Loucy (cell line): Measurements from ENCODE around the gene GADL1.

ENCODE experiments used
- H2AFZ ChIP-seq: fragments of 200-600 bp; sonication (generic); 2 replicates; pipeline ENCODE4 v1.6.0; 2016; ENCODE audit warnings: antibody characterized with exemption, mild to moderate bottlenecking, low read length, moderate library complexity
- H3F3A ChIP-seq: fragments of 200-600 bp; 2 replicates; pipeline ENCODE4 v1.6.0; 2016; ENCODE audit warnings: antibody characterized with exemption, low read depth, mild to moderate bottlenecking
- H3K27me3 ChIP-seq: fragments of 200-600 bp; sonication (generic); 2 replicates; pipeline ENCODE4 v1.6.1; 2014; ENCODE audit warnings: low read length, mild to moderate bottlenecking; ENCODE audit not compliant: insufficient read depth, poor library complexity, severe bottlenecking
- H3K36me3 ChIP-seq: fragments of 200-600 bp; sonication (generic); 2 replicates; pipeline ENCODE4 v1.6.1; 2016; ENCODE audit warnings: low read length; ENCODE audit not compliant: insufficient read depth
- H3K4me1 ChIP-seq: fragments of 200-600 bp; sonication (generic); 2 replicates; pipeline ENCODE4 v1.5.1; 2014; ENCODE audit warnings: low read length, mild to moderate bottlenecking; ENCODE audit not compliant: insufficient read depth, poor library complexity, severe bottlenecking
- H3K4me2 ChIP-seq: fragments of 200-600 bp; sonication (generic); 2 replicates; pipeline ENCODE4 v1.6.0; 2014; ENCODE audit warnings: antibody characterized with exemption, low read length, low read depth, mild to moderate bottlenecking; ENCODE audit not compliant: poor library complexity, severe bottlenecking
- H3K4me3 ChIP-seq: fragments of 200-600 bp; sonication (generic); 2 replicates; pipeline ENCODE4 v1.5.1; 2014; ENCODE audit warnings: low read length, mild to moderate bottlenecking, mixed read lengths; ENCODE audit not compliant: poor library complexity, severe bottlenecking
- H3K79me2 ChIP-seq: fragments of 200-600 bp; sonication (generic); 2 replicates; pipeline ENCODE4 v1.6.1; 2014; ENCODE audit warnings: low read length; ENCODE audit not compliant: insufficient read depth
- H3K9ac ChIP-seq: fragments of 200-600 bp; sonication (generic); 2 replicates; pipeline ENCODE4 v1.6.0; 2014; ENCODE audit warnings: mild to moderate bottlenecking, low read depth, low read length, moderate library complexity; ENCODE audit not compliant: poor library complexity, severe bottlenecking
- H3K9me2 ChIP-seq: fragments of 200-600 bp; sonication (generic); replicated peaks from 2 replicates; pipeline ENCODE4 v1.6.1; 2016; ENCODE audit warnings: low read depth, low read length, mixed read lengths
- H3K9me3 ChIP-seq: fragments of 200-600 bp; sonication (generic); 2 replicates; pipeline ENCODE4 v1.6.1; 2014; ENCODE audit warnings: mild to moderate bottlenecking, antibody characterized with exemption, low read length, low read depth; ENCODE audit not compliant: insufficient read depth
- H4K20me1 ChIP-seq: fragments of 200-600 bp; sonication (generic); 2 replicates; pipeline ENCODE4 v1.6.0; 2014; ENCODE audit warnings: antibody characterized with exemption, low read length, mild to moderate bottlenecking; ENCODE audit not compliant: insufficient read depth, poor library complexity, severe bottlenecking
- EZH2phosphoT487 ChIP-seq: fragments of 200-600 bp; IDR thresholded peaks from 2 replicates; pipeline ENCODE4 v1.6.1; 2018; ENCODE audit warnings: antibody characterized with exemption, mild to moderate bottlenecking, moderate library complexity, borderline replicate concordance
- TF ChIP-seq, protein P1 (sequence below): fragments of 200-600 bp; sonication (generic); conservative IDR thresholded peaks from 2 replicates; pipeline ENCODE4 v1.5.1; 2014; ENCODE audit warnings: mild to moderate bottlenecking, antibody characterized with exemption, low read length

GADL1 gene

DNA sequence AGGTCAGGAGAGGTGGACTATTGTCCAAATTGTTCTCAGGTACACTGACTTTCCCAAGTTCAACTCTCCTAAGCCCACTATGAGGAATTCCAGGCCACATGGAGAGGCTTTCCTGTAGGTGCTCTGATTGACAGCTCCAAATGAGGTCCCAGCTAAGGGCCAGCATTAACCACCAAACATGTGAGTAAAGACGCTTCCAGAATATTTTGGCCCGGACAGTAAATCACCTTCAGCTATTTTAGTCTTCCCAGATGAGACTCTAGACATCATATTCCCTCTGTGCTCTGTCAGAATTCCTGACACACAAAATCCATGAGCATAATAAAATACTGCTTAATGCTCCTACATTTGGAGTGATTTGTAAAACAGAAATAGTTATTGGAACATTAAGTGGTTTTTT is 152.6 kb downstream of the GADL1 start:
- no peaks in the 10 kb centered on the region for H3F3A ChIP-seq
- no peaks in the 10 kb centered on the region for H3K36me3 ChIP-seq
- H4K20me1 ChIP-seq: no peaks in the 10 kb centered on the region
- no peak overlapping the region for H3K9ac ChIP-seq
- no peak overlapping the region for H3K4me2 ChIP-seq
- no peaks in the 10 kb centered on the region for H3K27me3 ChIP-seq
- no peak for TF ChIP-seq EZH2phosphoT487
- TF ChIP-seq, protein P1, sequence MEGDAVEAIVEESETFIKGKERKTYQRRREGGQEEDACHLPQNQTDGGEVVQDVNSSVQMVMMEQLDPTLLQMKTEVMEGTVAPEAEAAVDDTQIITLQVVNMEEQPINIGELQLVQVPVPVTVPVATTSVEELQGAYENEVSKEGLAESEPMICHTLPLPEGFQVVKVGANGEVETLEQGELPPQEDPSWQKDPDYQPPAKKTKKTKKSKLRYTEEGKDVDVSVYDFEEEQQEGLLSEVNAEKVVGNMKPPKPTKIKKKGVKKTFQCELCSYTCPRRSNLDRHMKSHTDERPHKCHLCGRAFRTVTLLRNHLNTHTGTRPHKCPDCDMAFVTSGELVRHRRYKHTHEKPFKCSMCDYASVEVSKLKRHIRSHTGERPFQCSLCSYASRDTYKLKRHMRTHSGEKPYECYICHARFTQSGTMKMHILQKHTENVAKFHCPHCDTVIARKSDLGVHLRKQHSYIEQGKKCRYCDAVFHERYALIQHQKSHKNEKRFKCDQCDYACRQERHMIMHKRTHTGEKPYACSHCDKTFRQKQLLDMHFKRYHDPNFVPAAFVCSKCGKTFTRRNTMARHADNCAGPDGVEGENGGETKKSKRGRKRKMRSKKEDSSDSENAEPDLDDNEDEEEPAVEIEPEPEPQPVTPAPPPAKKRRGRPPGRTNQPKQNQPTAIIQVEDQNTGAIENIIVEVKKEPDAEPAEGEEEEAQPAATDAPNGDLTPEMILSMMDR: no peak
- no peaks in the 10 kb centered on the region for H3K9me2 ChIP-seq
- H2AFZ ChIP-seq: no peak overlapping the region
- no peaks in the 10 kb centered on the region for H3K79me2 ChIP-seq
- no peaks in the 10 kb centered on the region for H3K9me3 ChIP-seq
- no peak overlapping the region for H3K4me3 ChIP-seq
- peaks cover 23% of the 10 kb centered on the region for H3K4me1 ChIP-seq

DNA sequence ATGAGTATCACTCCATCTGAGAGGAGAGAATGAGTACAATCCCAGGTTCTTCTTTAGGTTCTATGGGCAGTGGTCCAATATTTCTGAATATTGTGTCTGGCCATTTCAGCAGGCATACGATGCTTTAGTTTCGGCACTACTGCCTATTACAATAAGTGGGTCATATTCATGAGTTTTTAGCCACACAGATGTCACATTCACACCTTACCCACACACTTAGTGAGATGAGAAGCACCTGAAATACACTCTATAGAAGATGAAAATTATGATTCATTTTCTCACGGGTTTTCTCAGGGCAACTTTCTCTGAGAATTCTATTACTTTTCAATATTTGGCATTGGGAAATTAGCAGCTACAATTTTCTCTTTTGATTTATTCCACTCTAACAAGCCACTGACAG is 155.9 kb downstream of the GADL1 start:
- Histone ChIP-seq H4K20me1 (no peaks in the 10 kb centered on the region), H3K36me3 (no peaks in the 10 kb centered on the region), H3K79me2 (no peaks in the 10 kb centered on the region), H3F3A (no peaks in the 10 kb centered on the region), H3K4me1 (peaks cover 30% of the 10 kb centered on the region), H3K9me2 (no peaks in the 10 kb centered on the region), H3K9ac (no peak overlapping the region), H3K9me3 (no peaks in the 10 kb centered on the region), H3K27me3 (no peaks in the 10 kb centered on the region), H2AFZ (no peak overlapping the region), H3K4me2 (no peak overlapping the region), H3K4me3 (no peak overlapping the region)
- TF ChIP-seq, protein P1: no peak
- no peak for TF ChIP-seq EZH2phosphoT487

DNA sequence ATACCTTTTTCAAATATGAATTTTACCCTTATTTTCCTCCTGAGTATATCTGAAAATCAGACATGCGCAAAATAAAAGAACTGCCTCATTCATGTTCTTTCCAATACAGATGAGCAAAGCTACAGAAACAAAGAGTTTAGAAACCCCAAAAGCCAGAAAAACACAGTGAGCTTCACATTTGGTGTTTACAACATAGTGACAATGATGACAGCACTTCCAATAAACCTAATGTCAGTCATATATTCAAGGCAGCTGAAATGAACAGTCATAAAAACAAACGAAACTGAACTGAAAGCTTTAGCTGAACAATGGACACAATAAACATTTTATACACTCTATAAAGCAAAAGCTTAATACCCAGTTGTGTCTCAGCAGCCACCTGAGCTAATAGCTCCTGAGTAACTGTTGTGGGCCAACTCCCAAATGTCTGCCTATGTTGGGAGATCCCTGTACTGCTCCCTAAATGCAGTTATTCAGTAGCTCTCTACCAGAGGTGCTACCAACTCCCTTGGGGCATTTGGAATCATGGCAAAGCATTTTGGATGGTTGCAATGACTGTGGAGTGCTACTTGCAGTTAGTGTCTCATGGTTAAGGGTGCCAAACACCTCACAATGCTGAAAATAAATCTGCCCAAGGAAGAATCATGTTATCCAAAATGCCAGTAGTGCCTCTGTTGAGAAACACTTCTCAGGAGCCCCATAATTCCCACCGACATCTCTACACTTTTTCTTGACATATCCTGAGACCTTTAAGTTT is 156.5 kb downstream of the GADL1 start:
- Histone ChIP-seq H3K27me3 (no peaks in the 10 kb centered on the region), H2AFZ (no peak overlapping the region), H3K9ac (no peak overlapping the region), H3K36me3 (no peaks in the 10 kb centered on the region), H3K79me2 (no peaks in the 10 kb centered on the region), H3K4me3 (no peak overlapping the region), H3F3A (no peaks in the 10 kb centered on the region), H3K9me3 (no peaks in the 10 kb centered on the region), H3K4me2 (no peak overlapping the region), H4K20me1 (no peaks in the 10 kb centered on the region), H3K9me2 (no peaks in the 10 kb centered on the region), H3K4me1 (peaks cover 26% of the 10 kb centered on the region)
- TF ChIP-seq EZH2phosphoT487: no peak
- TF ChIP-seq, protein P1: no peak
